ENCODE data around the gene PRRT4. TPM values are rescaled to one million over a fixed set of nuclear protein-coding genes. Genes with fewer than 3 reads are reported as not detected.
A peak's percentile ranks its signal among the peaks of the same experiment; 100 is the strongest.

The PRRT4 gene
- total and polyA plus RNA-seq, 9 of the 15 experiments (the other 6 are each of a cell fraction or from before 2014, with no cell fraction given) = not detected

DNA sequence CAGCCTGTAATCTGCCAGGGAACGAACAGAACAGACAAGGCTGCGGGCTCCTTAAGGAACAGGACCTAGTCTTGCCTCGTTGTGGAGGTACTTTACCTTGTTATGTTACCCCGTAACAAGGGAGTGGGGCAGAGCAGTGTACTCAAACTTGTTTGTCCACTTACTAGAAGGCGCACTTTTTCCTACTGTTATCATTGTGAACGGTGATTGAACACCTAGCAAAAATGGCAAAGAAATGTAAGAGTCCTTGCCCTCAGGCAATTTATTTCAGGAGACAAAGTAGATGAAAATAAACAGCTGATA is 48.9 kb upstream of the PRRT4 start (continued):
- TF ChIP-seq, protein P1, sequence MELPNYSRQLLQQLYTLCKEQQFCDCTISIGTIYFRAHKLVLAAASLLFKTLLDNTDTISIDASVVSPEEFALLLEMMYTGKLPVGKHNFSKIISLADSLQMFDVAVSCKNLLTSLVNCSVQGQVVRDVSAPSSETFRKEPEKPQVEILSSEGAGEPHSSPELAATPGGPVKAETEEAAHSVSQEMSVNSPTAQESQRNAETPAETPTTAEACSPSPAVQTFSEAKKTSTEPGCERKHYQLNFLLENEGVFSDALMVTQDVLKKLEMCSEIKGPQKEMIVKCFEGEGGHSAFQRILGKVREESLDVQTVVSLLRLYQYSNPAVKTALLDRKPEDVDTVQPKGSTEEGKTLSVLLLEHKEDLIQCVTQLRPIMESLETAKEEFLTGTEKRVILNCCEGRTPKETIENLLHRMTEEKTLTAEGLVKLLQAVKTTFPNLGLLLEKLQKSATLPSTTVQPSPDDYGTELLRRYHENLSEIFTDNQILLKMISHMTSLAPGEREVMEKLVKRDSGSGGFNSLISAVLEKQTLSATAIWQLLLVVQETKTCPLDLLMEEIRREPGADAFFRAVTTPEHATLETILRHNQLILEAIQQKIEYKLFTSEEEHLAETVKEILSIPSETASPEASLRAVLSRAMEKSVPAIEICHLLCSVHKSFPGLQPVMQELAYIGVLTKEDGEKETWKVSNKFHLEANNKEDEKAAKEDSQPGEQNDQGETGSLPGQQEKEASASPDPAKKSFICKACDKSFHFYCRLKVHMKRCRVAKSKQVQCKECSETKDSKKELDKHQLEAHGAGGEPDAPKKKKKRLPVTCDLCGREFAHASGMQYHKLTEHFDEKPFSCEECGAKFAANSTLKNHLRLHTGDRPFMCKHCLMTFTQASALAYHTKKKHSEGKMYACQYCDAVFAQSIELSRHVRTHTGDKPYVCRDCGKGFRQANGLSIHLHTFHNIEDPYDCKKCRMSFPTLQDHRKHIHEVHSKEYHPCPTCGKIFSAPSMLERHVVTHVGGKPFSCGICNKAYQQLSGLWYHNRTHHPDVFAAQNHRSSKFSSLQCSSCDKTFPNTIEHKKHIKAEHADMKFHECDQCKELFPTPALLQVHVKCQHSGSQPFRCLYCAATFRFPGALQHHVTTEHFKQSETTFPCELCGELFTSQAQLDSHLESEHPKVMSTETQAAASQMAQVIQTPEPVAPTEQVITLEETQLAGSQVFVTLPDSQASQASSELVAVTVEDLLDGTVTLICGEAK (IDR thresholded peaks at IDR 0.05) = peak; percentile 65
- TF ChIP-seq, protein P1 (CRISPR knock-in tag; IDR thresholded peaks at IDR 0.05) = no peak
- TF ChIP-seq ZNF41 (CRISPR knock-in tag; conservative IDR thresholded peaks at IDR 0.05) (peak; percentile 71; the same call in 1 of the 2 replicates), PML (IDR thresholded peaks at IDR 0.05; ENCODE audit: low read length) (no peak)
- TF ChIP-seq, protein P2, sequence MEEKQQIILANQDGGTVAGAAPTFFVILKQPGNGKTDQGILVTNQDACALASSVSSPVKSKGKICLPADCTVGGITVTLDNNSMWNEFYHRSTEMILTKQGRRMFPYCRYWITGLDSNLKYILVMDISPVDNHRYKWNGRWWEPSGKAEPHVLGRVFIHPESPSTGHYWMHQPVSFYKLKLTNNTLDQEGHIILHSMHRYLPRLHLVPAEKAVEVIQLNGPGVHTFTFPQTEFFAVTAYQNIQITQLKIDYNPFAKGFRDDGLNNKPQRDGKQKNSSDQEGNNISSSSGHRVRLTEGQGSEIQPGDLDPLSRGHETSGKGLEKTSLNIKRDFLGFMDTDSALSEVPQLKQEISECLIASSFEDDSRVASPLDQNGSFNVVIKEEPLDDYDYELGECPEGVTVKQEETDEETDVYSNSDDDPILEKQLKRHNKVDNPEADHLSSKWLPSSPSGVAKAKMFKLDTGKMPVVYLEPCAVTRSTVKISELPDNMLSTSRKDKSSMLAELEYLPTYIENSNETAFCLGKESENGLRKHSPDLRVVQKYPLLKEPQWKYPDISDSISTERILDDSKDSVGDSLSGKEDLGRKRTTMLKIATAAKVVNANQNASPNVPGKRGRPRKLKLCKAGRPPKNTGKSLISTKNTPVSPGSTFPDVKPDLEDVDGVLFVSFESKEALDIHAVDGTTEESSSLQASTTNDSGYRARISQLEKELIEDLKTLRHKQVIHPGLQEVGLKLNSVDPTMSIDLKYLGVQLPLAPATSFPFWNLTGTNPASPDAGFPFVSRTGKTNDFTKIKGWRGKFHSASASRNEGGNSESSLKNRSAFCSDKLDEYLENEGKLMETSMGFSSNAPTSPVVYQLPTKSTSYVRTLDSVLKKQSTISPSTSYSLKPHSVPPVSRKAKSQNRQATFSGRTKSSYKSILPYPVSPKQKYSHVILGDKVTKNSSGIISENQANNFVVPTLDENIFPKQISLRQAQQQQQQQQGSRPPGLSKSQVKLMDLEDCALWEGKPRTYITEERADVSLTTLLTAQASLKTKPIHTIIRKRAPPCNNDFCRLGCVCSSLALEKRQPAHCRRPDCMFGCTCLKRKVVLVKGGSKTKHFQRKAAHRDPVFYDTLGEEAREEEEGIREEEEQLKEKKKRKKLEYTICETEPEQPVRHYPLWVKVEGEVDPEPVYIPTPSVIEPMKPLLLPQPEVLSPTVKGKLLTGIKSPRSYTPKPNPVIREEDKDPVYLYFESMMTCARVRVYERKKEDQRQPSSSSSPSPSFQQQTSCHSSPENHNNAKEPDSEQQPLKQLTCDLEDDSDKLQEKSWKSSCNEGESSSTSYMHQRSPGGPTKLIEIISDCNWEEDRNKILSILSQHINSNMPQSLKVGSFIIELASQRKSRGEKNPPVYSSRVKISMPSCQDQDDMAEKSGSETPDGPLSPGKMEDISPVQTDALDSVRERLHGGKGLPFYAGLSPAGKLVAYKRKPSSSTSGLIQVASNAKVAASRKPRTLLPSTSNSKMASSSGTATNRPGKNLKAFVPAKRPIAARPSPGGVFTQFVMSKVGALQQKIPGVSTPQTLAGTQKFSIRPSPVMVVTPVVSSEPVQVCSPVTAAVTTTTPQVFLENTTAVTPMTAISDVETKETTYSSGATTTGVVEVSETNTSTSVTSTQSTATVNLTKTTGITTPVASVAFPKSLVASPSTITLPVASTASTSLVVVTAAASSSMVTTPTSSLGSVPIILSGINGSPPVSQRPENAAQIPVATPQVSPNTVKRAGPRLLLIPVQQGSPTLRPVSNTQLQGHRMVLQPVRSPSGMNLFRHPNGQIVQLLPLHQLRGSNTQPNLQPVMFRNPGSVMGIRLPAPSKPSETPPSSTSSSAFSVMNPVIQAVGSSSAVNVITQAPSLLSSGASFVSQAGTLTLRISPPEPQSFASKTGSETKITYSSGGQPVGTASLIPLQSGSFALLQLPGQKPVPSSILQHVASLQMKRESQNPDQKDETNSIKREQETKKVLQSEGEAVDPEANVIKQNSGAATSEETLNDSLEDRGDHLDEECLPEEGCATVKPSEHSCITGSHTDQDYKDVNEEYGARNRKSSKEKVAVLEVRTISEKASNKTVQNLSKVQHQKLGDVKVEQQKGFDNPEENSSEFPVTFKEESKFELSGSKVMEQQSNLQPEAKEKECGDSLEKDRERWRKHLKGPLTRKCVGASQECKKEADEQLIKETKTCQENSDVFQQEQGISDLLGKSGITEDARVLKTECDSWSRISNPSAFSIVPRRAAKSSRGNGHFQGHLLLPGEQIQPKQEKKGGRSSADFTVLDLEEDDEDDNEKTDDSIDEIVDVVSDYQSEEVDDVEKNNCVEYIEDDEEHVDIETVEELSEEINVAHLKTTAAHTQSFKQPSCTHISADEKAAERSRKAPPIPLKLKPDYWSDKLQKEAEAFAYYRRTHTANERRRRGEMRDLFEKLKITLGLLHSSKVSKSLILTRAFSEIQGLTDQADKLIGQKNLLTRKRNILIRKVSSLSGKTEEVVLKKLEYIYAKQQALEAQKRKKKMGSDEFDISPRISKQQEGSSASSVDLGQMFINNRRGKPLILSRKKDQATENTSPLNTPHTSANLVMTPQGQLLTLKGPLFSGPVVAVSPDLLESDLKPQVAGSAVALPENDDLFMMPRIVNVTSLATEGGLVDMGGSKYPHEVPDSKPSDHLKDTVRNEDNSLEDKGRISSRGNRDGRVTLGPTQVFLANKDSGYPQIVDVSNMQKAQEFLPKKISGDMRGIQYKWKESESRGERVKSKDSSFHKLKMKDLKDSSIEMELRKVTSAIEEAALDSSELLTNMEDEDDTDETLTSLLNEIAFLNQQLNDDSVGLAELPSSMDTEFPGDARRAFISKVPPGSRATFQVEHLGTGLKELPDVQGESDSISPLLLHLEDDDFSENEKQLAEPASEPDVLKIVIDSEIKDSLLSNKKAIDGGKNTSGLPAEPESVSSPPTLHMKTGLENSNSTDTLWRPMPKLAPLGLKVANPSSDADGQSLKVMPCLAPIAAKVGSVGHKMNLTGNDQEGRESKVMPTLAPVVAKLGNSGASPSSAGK (IDR thresholded peaks at IDR 0.05) = peak; percentile 27; the same call in 1 of the 2 replicates

All from K562 (cell line).